Midbrain (tissue), 1 donor: ENCODE results near the gene SH2D5.

Experiments
- DNase-seq: peaks from one replicate; lab custom pipeline; 2025; lab: John Stamatoyannopoulos, UW

The SH2D5 gene

DNA sequence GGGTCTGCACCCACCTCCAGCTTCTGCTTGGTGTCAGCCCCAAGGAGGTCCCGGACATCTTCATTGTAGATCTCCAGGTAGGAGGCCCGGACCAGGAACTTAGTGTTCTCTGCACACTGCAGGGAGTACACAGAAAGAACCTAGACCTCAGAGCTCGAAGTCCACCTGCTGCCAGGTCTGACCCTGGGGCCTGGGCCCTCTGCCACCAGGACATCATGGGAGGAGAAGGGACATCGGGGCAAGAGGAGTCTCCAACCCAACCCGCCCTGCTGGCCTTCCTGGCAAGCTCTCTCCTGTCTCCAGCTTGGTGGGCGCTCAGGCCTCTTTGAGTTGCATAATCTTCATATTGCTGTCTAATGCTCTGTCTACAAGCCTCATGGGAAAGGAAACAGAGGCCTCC, 19.1 kb downstream of the SH2D5 start:
- DNase-seq, result no peak

DNA sequence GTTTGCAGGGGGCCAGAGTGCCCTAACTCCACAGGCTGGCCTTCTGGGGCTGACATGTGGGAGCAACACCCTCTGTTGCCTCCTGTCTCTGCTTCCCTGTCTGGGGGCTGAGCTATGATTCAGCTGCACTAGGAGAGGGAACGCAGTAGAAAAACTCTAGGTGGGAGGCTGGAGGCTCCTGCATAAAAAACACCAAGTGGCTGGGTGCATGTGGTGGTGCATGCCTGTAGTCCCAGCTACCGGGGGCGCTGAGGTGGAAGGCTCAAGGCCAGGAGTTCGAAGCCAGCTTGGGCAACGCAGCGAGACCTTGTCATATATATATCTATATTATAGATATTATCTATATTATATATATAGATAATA, 20.3 kb downstream of the SH2D5 start:
- DNase-seq, result no peak

GRCh38 chr1:20711285-20712214, 21.0 kb downstream of the SH2D5 start:
- no peak for DNase-seq

DNA sequence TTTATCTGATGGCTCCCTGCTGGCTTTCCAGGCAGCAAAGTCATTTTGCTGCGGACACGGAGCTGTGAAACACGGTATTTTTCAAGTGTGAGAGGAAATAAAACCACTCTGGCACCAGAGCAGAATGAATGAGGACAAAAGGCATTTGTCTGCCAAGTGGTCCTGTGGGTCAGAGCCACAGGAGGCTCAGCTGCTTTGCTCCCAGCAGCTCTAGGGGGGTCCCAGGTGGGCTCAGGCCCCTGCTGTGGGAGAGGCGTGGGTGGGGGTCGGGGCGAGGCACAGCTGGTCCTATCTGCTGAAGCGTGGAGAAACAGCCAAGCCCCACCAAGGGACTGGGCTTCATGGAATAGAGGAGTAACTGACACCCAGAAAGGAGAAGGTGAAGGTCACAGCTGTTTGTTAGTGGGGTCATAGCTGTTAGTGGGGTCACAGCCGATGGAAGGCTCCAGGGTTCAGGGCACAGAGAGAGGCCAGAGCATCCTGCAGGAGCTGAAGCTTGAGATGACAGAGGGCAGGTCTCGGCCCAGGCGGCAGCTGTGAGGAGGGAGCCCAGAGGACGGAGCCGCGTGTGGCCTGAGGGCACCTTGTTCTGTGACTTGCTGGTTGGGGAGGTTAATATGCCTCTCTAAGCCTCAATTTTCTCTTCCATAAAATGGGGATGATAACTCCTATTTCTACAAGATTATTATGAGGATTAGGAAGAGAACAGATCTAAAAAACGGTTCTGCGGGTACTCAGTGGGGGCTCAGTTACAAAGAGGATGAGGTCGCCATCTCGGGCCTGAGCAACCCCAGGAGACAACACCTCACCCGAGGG, 21.8 kb downstream of the SH2D5 start:
- DNase-seq, result no peak

DNA sequence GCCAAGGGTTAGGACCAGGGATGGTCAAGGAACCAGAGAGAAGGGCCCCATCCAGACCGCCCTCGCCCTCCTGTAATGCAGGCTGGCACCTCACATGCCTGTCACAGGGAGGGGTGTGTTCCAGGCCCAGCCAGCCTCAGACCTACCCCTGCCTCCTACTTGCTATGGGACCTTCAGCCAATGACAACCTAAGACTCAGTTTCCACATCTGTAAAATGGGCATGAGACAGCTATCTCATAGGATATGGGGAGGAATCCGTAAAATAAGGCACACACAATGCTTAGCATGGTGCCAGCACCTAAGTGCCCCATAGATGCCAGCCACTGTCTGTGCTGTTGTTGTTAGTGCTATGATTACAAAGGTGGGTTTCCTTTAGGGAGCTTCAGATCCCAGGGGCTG, 22.6 kb downstream of the SH2D5 start:
- no peak for DNase-seq

GRCh38 chr1:20708891-20709290, 23.6 kb downstream of the SH2D5 start:
- DNase-seq, result no peak

DNA sequence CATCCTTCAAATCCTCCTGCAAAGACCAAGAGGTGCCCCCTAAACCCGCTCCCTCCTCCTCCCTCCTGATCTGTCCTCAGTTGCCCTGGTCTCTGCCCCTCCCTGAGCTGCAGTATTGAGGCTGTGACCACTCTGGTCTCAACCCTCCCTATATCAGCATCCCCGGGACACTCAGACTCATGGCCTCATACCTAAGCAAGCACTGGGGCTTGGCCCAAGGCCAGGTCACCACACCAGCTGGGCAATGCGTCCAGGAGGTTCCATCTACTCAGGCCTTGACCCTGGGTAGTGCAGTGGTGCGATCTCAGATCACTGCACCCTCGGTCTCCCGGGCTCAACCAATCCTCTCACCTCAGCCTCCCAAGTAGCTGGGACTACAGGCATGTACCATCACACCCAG, 24.4 kb downstream of the SH2D5 start:
- no peak for DNase-seq

GRCh38 chr1:20706841-20707240, 25.7 kb downstream of the SH2D5 start:
- DNase-seq, result no peak

DNA sequence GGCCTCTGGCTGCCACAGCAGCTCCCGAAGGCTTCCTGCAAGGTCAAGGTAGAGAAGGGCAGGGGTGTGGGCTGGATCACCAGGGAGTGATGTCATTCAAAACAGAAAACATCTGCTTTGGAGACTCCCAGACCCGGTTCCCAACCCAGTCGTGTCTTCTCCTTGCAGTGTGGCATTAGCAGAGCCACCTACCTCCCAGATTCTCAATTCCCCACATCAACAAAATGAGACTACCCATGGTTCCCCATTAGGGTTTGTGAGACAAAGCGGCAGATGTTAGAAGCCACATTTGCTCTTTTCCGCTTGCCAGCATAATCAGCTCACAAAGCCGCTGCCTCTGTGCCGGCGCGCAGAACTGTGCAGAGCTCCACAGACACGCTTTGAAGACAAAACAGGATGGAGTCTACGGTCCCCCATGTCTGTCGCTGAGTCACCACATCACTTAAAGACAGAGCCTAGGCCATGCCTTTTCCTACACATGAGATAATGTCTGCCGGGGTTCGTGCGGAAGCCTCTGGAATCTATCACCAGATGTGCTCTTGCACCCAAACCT, 27.2 kb downstream of the SH2D5 start:
- DNase-seq, result no peak

DNA sequence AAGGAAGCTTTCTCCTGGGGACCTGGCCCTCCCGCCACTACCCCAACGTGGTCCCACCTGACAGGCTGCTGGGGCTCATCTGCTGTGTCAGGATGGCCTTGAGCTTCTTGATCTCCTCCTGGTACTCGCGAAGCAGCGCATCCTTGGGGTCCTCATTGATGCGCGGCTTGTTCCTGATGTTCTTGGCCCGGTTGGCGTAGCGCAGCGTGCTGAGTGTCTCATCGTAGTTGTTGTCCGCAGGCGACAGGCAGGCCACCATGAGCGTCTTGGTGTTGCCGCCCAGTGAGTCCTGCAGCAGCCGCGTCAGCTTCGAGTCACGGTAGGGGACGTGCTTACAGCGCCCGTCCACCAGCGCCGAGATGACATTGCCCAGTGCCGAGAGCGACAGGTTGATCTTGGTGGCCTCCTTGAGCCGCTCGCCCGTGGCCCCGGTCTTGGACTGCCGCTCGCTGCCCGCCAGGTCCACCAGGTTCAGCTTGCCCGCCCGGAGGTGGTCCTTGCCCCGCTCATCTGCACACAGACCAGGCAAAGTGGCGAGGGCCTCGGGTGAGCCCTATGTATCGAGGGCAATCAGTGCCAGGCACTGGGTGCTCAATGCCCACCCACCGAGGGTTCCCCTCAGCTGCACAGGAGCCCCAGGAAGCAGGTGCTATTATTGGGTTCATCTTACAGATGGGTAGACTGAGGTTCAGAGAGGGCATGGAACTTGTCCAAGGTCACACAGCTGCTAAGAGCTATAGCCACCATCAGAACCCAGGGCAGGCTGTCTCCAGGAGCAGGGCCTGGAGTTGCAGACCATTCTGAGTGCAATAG, 27.9 kb downstream of the SH2D5 start:
- no peak for DNase-seq

DNA sequence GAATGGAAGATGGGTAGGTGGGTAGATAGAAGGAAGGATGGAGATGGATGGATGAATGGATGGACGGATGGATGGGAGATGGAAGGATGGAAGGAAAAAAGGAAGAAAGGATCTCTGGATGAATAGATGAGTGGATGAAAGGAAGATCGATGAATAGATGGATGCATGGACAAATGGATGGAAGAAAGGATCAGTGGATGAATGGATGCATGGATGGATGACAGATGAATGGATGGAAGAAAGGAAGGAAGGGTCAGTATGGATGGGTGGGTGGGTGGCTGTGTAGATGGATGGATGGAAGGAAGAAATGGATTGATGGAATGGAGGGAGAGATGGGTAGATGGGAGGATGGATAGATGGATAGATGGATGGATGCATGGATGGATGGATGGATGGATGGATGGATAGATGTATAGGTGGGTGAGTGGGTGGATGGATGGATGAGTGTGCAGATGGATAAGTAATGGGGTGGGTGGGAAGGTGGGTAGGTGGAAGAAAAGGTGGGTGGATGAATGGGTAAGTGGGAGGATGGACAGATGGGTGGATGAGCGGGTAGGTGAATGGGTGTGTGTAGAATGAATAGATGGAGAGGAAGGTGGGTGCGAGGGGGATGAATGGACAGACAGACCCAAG, 29.3 kb downstream of the SH2D5 start:
- no peak for DNase-seq

DNA sequence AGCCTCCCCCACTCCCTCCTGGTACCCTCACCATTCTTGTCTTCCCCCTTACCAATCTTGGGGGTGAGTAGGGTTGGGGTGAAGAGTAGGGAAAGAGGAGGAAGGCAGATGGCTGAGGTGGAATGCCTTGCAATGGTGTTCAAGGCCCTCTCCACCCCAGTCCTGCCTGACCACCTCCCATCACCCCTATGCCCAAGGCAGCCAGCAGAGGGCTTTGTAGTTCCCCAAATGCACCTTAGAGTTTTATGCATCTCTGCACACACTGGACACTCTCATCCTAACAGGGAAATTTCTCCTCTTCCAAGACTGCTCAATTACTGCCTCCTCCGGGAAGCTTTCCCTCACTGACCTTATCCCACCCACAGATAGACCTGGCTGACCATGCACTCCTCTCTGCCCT, 30.1 kb downstream of the SH2D5 start:
- no peak for DNase-seq

- no peak for DNase-seq
Measured at GRCh38 chr1:20701847-20702246, 30.7 kb downstream of the SH2D5 start.

GRCh38 chr1:20701446-20701845, 31.1 kb downstream of the SH2D5 start:
- DNase-seq, result no peak

DNA sequence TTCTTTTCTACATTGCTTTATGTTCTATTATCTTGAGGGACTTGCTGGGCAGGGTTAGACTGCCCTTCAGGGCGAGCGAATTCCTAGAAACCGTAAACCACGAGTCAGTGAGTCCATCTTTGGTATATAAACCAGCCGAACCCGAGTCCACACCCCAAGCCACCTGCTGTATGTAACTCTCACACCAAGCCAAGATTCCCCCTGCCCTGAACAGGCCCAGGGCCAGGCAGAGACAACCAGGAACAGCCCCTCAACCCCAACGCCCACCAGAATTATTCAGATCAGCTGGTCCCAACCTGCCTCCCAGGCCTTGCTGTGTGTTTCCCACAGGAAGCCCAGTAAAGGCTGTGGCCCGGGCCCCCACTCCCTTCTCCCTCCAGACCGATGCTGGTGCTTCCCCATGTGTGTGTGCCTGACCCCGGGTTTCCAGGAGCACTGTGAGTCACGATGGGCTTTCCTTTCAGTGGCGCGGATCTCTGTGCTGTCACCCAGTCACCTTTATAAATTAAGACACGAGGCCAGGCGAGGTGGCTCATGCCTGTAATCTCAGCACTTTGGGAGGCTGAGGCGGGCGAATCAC, 31.8 kb downstream of the SH2D5 start:
- DNase-seq, result no peak

- no peak for DNase-seq
Measured at GRCh38 chr1:20699558-20699957, 32.9 kb downstream of the SH2D5 start.

GRCh38 chr1:20698195-20698910, 34.1 kb downstream of the SH2D5 start:
- no peak for DNase-seq

DNA sequence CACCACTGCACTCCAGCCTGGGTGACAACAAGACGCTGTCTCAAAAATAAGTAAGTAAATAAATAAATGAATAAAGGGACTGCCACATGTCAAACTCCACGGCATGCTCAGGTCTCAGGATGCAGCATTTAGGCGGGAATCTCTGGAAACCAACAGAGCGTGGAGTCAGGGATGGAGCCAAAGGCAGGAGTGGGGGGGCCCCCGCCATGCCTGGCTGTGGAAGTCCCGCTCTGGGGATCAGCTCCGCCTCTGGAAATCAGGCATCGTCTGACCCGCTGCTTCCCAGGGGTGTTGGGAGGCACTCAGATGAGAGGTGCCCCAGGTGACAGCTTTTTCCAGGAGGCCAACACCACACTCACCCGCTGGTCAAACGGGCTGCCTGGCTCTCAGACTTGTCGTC, 34.9 kb downstream of the SH2D5 start:
- DNase-seq, result no peak

DNA sequence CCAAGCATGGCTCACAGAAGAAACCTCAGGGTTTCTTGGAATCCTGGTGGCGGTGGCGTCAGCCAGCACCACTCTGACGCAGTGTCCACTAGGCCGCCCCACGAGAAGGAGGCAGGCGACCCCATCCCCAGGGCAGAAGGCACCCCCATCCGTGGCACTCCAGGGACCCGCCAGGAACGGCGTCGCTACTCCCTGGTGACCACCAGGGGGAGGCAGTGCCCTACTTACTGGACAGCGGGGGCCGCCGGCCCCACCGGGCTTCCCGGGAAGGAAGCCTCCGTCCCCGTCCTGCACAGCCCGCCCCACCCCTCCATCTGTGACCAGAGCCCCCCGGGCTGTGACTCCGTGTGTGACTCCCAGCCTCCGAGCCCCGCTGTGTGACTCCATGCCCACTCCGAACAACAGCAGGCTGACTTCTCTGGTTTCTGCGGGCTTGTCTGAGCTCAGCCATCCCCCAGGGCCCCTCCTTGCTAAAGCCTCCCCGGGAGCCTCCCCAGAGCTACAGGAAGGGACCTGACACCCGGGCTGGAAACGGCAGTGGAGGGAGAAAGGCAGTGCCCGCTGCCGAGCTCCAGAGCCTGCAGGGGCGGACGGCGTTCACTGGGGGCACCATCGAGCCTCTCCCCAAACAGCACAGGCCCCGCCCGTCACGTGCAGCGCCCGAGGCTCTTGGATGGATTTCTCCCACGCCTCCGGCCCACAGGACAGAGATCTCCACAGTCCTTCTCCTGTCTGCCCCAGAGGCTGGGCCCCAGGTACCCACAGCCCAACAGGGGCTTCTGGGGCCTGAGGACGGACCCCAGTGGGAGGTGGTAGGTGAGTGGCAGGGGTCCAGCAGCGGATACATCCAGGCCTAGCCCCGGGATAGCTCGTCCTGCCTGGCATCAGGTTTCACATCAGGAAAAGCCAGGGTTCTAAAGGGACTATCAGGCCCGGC, 35.8 kb downstream of the SH2D5 start:
- DNase-seq, result peak; percentile 76
